Right renal pelvis (tissue), 4 donors: ENCODE data around the gene EIF4A3. TPM values are rescaled to one million over a fixed set of nuclear protein-coding genes. Genes with fewer than 3 reads are reported as not detected.

Source experiments
- DNase-seq, 4 donors: peaks; one replicate each; pipeline ENCODE4 v3.0.0-alpha.2; 2013; ENCODE audit warnings: low read depth in 4 of 4, low spot score in 3 of 4, missing footprints in 1 of 4
- polyA plus RNA-seq, 4 donors: library from polyadenylated mRNA; unstranded; fragments of 120-200 nt; gene quantifications; one replicate each; pipeline ENCODE4 v1.2.1, GENCODE V29; 2013; ENCODE audit not compliant: insufficient read length in 4 of 4

Gene EIF4A3
- polyA plus RNA-seq, 4 donors = 115 to 121 (median 117) TPM

GRCh38 chr17:80115159-80115558 is 31.8 kb downstream of the EIF4A3 start:
- DNase-seq = no peak

- DNase-seq = no peak
These were observed 32.2 kb downstream of the EIF4A3 start for GRCh38 chr17:80114758-80115157.

- no peak for DNase-seq
These were observed 33.9 kb downstream of the EIF4A3 start for GRCh38 chr17:80113033-80113484.

- DNase-seq = no peak
These were observed 34.4 kb downstream of the EIF4A3 start for GRCh38 chr17:80112471-80113032.

GRCh38 chr17:80111702-80112470 is 35.0 kb downstream of the EIF4A3 start:
- no peak for DNase-seq

GRCh38 chr17:80110927-80111701 is 35.8 kb downstream of the EIF4A3 start:
- DNase-seq = no peak

- no peak for DNase-seq
These were observed 36.5 kb downstream of the EIF4A3 start for GRCh38 chr17:80110447-80110812.

GRCh38 chr17:80109713-80110446 is 37.0 kb downstream of the EIF4A3 start:
- no peak for DNase-seq

- DNase-seq = no peak
These were observed 37.8 kb downstream of the EIF4A3 start for GRCh38 chr17:80109066-80109660.

GRCh38 chr17:80108036-80108971 is 38.6 kb downstream of the EIF4A3 start:
- no peak for DNase-seq

- DNase-seq = no peak
These were observed 39.5 kb downstream of the EIF4A3 start for GRCh38 chr17:80107231-80108021.

GRCh38 chr17:80106751-80107150 is 40.2 kb downstream of the EIF4A3 start:
- DNase-seq = no peak

- DNase-seq = no peak
These were observed 40.8 kb downstream of the EIF4A3 start for GRCh38 chr17:80106176-80106575.

- DNase-seq = no peak
These were observed 41.2 kb downstream of the EIF4A3 start for GRCh38 chr17:80105762-80106161.

GRCh38 chr17:80104956-80105375 is 42.0 kb downstream of the EIF4A3 start:
- no peak for DNase-seq

GRCh38 chr17:80104321-80104955 is 42.5 kb downstream of the EIF4A3 start:
- no peak for DNase-seq

GRCh38 chr17:80103449-80104085 is 43.4 kb downstream of the EIF4A3 start:
- DNase-seq = no peak
